ENCODE results near the gene DACH1. TPM values are rescaled to one million over a fixed set of nuclear protein-coding genes. Genes with fewer than 3 reads are reported as not detected.

The DACH1 gene
- total and polyA plus RNA-seq, 9 of the 15 experiments (the other 6 are each of a cell fraction or from before 2014, with no cell fraction given) = 0.04 to 0.07 (median 0.04) TPM; not detected in 2

DNA sequence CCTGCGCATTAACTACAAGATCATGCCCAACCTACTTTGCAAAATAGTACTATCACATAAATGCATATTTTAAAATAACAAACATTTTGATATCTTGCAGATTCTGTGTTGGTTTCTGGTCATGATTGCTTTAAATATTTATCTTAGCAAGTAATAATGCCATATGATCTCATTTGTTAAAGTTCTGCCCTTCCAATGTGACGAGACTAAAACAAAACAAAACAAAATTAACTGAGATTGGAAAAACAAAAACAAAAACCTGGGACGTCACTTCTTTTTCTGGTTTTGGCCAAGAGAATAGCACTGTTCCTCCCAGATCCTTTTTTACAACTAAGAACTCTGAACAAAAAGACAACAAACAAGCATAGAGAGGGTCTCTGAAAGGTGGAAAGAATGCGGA lies 436.3 kb downstream of the DACH1 start:
- Histone ChIP-seq H4K20me1 (replicated peaks; ENCODE audit: control insufficient read depth, insufficient read depth, low read length) (no peaks in the 10 kb centered on the region), H2AFZ (ENCODE audit: low read depth, low read length) (no peak overlapping the region), H3K4me1 (replicated peaks in 1 of 2; ENCODE audit: control insufficient read depth in 2 of 2, insufficient read depth in 2 of 2, low read length in 2 of 2) (no peaks in the 10 kb centered on the region), H3K79me2 (ENCODE audit: control insufficient read depth, insufficient read depth, low read length) (no peaks in the 10 kb centered on the region), H3K9me1 (ENCODE audit: control insufficient read depth, insufficient read depth, low read length) (no peaks in the 10 kb centered on the region), H3K4me2 (ENCODE audit: insufficient read depth, low read length) (no peak overlapping the region), H3K36me3 (ENCODE audit: control insufficient read depth, insufficient read depth, low read length) (no peaks in the 10 kb centered on the region), H3K27ac (ENCODE audit: extremely low read depth, low read depth, low read length) (no peak overlapping the region), H3K27me3 (ENCODE audit: control insufficient read depth in 2 of 2, insufficient read depth in 2 of 2, low read length in 2 of 2) (no peaks in the 10 kb centered on the region), H3K9me3 (replicated peaks; ENCODE audit: control insufficient read depth, insufficient read depth, low read depth, low read length) (no peaks in the 10 kb centered on the region), H3K9ac (ENCODE audit: insufficient read depth in 1 of 2, low read depth in 2 of 2, low read length in 2 of 2) (no peak overlapping the region), H3K4me3 (no peak overlapping the region)
- BruUV-seq (replicated peaks) = no TSS peak
- TF ChIP-seq, protein P1, sequence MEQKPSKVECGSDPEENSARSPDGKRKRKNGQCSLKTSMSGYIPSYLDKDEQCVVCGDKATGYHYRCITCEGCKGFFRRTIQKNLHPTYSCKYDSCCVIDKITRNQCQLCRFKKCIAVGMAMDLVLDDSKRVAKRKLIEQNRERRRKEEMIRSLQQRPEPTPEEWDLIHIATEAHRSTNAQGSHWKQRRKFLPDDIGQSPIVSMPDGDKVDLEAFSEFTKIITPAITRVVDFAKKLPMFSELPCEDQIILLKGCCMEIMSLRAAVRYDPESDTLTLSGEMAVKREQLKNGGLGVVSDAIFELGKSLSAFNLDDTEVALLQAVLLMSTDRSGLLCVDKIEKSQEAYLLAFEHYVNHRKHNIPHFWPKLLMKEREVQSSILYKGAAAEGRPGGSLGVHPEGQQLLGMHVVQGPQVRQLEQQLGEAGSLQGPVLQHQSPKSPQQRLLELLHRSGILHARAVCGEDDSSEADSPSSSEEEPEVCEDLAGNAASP (IDR thresholded peaks at IDR 0.05) = no peak
- no peak for TF ChIP-seq GATA2 (CRISPR knock-in tag; IDR thresholded peaks at IDR 0.05)
- no peak for TF ChIP-seq NFRKB (IDR thresholded peaks at IDR 0.05; ENCODE audit: low read depth)
- TF ChIP-seq, protein P2, sequence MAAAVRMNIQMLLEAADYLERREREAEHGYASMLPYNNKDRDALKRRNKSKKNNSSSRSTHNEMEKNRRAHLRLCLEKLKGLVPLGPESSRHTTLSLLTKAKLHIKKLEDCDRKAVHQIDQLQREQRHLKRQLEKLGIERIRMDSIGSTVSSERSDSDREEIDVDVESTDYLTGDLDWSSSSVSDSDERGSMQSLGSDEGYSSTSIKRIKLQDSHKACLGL (CRISPR knock-in tag; IDR thresholded peaks at IDR 0.05; ENCODE audit: borderline replicate concordance, poor library complexity, severe bottlenecking) = no peak
- TF ChIP-seq, protein P3, sequence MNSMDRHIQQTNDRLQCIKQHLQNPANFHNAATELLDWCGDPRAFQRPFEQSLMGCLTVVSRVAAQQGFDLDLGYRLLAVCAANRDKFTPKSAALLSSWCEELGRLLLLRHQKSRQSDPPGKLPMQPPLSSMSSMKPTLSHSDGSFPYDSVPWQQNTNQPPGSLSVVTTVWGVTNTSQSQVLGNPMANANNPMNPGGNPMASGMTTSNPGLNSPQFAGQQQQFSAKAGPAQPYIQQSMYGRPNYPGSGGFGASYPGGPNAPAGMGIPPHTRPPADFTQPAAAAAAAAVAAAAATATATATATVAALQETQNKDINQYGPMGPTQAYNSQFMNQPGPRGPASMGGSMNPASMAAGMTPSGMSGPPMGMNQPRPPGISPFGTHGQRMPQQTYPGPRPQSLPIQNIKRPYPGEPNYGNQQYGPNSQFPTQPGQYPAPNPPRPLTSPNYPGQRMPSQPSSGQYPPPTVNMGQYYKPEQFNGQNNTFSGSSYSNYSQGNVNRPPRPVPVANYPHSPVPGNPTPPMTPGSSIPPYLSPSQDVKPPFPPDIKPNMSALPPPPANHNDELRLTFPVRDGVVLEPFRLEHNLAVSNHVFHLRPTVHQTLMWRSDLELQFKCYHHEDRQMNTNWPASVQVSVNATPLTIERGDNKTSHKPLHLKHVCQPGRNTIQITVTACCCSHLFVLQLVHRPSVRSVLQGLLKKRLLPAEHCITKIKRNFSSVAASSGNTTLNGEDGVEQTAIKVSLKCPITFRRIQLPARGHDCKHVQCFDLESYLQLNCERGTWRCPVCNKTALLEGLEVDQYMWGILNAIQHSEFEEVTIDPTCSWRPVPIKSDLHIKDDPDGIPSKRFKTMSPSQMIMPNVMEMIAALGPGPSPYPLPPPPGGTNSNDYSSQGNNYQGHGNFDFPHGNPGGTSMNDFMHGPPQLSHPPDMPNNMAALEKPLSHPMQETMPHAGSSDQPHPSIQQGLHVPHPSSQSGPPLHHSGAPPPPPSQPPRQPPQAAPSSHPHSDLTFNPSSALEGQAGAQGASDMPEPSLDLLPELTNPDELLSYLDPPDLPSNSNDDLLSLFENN (IDR thresholded peaks at IDR 0.05; ENCODE audit: low read depth in 2 of 2, low read length in 2 of 2) = no peak
- TF ChIP-seq POLR2B (IDR thresholded peaks at IDR 0.05; ENCODE audit: low read depth, partially characterized antibody) = no peak
- no peak for TF ChIP-seq ZC3H8 (IDR thresholded peaks at IDR 0.05)
- no peak for TF ChIP-seq TAF1 (IDR thresholded peaks at IDR 0.05; ENCODE audit: control insufficient read depth, extremely low read depth, insufficient read depth, low read length, severe bottlenecking)
- TF ChIP-seq RCOR1 (IDR thresholded peaks at IDR 0.05; ENCODE audit: borderline replicate concordance in 1 of 2, low read depth in 2 of 2, low read length in 2 of 2) = no peak
- no peak for TF ChIP-seq ZNF717 (CRISPR knock-in tag; IDR thresholded peaks at IDR 0.05)
- TF ChIP-seq KHSRP (IDR thresholded peaks at IDR 0.05) = no peak
- TF ChIP-seq KDM4B (IDR thresholded peaks at IDR 0.05; ENCODE audit: borderline replicate concordance in 2 of 2, low read depth in 1 of 2) = no peak
- TF ChIP-seq, protein P4, sequence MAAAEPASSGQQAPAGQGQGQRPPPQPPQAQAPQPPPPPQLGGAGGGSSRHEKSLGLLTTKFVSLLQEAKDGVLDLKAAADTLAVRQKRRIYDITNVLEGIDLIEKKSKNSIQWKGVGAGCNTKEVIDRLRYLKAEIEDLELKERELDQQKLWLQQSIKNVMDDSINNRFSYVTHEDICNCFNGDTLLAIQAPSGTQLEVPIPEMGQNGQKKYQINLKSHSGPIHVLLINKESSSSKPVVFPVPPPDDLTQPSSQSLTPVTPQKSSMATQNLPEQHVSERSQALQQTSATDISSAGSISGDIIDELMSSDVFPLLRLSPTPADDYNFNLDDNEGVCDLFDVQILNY (CRISPR knock-in tag; IDR thresholded peaks at IDR 0.05) = no peak
- no peak for TF ChIP-seq FOXP1 (CRISPR knock-in tag; IDR thresholded peaks at IDR 0.05)
- TF ChIP-seq HNRNPLL (IDR thresholded peaks at IDR 0.05; ENCODE audit: low read depth, low read length, poor library complexity, severe bottlenecking) = no peak
- TF ChIP-seq SIN3A (IDR thresholded peaks at IDR 0.05; ENCODE audit: borderline replicate concordance in 2 of 2, control insufficient read depth in 1 of 2, low read depth in 2 of 2, low read length in 2 of 2) = no peak
- TF ChIP-seq ZNF707 (CRISPR knock-in tag; conservative IDR thresholded peaks at IDR 0.05) = no peak
- DNase-seq (ENCODE audit: extremely low read depth in 1 of 4, low spot score in 3 of 4) (no peak), FAIRE-seq (no peak), ATAC-seq (no peak)
- POLR2A ChIA-PET = no interaction called here
- CTCF ChIA-PET (ENCODE audit: low intra/inter-chr PET ratio) = no interaction called here
- in situ Hi-C loops (cut with MboI) = no loop called here
- 0% methylated on average over 4 of the region's 4 CpGs for WGBS (ENCODE audit: insufficient coverage, low coverage, missing lambda C conversion rate)
- intact Hi-C loops (cut with micrococcal nuclease) = no loop called here

Data from K562 (cell line).